Measurements from ENCODE around the gene CYTH4.
"Not testable (repeated sequence)": the region's sequence is repeated elsewhere in the genome, so short reads cannot be mapped to it uniquely, and the experiment has no call there.

Gene CYTH4

DNA sequence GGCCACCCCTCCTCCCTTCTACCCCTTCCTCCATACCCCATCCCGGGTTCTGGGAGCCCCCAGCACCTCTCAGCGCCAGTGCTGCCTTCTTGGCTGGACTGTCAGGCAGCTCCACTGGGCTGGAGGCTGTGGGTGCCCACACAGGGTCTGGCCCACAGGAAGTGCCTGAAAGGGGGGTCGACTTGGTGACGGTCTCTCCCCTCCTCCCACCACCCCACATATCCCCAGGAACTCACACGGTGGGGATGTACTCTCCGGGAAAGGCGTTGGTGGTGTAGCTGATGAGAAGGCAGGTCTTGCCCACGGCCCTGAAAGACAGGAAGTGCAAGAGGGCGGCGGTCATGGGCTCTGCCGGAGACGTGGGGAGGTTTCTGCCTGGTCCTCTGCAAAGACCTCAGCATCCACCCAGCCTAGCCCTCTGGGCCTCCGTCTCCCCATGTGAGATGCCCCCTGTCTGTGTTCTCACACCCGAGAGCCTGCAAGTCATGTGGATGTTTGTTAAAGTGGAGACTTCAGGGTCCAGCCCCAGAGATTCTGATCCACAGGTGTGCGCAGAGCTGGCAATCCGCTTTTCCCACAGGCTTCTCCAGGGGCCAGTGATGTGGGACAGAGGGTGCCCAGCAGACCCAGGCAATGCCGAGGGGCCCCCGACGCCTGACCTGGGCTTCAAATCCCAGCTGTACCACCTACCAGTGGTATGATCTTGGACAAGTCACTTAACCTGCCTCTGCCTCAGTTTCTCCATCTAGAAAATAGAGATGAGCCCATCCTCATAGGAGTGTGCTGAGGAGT lies 40.8 kb upstream of the CYTH4 start:
- no peak overlapping the region for H3K27ac ChIP-seq (ENCODE audit: low read length)
- no peak overlapping the region for H3K4me3 ChIP-seq (ENCODE audit: low read length in 2 of 2)
- H3K9me3 ChIP-seq (ENCODE audit: control insufficient read depth in 2 of 2, low read length in 2 of 2) = no peaks in the 10 kb centered on the region
- peaks cover 19 to 23% of the 10 kb centered on the region in 2 donors for H3K27me3 ChIP-seq (ENCODE audit: control insufficient read depth in 1 of 2, insufficient read depth in 2 of 2, low read length in 2 of 2)
- no peaks in the 10 kb centered on the region for H3K36me3 ChIP-seq (ENCODE audit: control insufficient read depth in 2 of 2, insufficient read depth in 2 of 2, low read length in 2 of 2)
- H3K9ac ChIP-seq (ENCODE audit: low read length in 2 of 2) = no peak overlapping the region
- peaks cover 2% of the 10 kb centered on the region for H3K4me1 ChIP-seq (ENCODE audit: control insufficient read depth, insufficient read depth, low read length)

DNA sequence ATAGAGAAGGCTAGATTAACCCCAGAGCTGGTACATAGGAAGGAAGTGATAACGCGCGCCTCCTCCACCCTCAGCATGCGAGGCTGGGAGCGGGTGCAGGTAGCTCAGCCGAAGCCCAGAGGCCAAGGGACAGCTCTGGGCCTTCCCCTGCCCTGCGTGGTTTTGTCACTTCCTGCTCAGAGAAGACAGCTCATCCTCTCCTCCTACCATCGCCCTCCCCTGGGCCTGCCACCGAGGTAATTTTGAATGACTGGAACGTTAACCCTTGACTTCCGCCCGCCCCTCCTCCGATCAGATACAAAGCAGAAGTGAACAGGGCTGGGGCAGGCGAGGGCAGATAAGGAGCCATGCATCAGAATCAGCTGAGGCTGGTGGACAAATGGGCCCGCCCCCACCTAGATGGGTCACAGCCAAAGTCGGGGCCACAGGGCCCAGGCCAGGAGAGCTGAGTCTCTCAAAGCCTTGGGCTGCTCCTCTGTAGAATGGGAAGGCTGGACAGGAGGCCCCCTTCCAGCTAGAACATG lies 39.9 kb upstream of the CYTH4 start:
- Histone ChIP-seq H3K27me3 (ENCODE audit: control insufficient read depth in 1 of 2, insufficient read depth in 2 of 2, low read length in 2 of 2) (peaks cover 19 to 23% of the 10 kb centered on the region in 2 donors), H3K27ac (ENCODE audit: low read length) (no peak overlapping the region), H3K36me3 (ENCODE audit: control insufficient read depth in 2 of 2, insufficient read depth in 2 of 2, low read length in 2 of 2) (no peaks in the 10 kb centered on the region), H3K4me1 (ENCODE audit: control insufficient read depth, insufficient read depth, low read length) (peaks cover 2% of the 10 kb centered on the region), H3K9ac (ENCODE audit: low read length in 2 of 2) (no peak overlapping the region), H3K4me3 (ENCODE audit: low read length in 2 of 2) (no peak overlapping the region), H3K9me3 (ENCODE audit: control insufficient read depth in 2 of 2, low read length in 2 of 2) (no peaks in the 10 kb centered on the region)

DNA sequence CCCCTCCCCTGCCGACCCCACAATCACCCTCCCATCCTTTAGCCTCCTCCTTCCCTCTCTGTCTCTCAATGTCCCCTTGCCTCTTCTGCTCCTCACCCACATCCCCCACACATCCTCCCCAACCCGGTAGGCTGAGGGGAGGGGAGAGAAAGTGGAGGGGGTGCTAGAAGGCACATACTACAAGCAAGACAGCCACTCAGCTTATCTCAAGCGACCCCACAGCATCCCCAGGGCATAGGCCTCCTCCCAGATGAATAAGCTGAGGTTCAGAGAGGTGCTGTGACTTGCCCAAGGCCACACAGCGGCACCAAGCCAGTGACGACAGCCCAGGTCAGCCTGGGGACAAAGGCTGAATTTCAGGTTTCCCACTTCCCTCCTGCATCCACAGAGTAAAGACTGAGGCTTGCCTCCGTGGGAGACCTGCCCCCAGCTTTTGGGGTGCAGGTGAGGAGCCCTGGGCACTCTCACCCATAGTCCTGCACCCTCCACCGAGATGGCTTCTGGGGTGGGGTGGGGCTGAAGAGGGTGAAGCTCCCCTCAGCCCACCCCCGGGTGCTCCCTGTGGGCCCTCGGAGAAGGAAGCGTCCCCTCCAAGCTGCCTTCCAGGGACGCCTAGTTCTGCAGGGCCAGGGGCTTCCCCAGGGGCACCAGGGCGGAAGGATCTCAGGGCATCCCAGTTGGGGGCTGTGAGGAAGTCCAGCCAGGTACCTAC lies 38.8 kb upstream of the CYTH4 start:
- no peaks in the 10 kb centered on the region for H3K9me3 ChIP-seq (ENCODE audit: control insufficient read depth in 2 of 2, low read length in 2 of 2)
- no peak overlapping the region for H3K27ac ChIP-seq (ENCODE audit: low read length)
- H3K4me1 ChIP-seq (ENCODE audit: control insufficient read depth, insufficient read depth, low read length) = peaks cover 2% of the 10 kb centered on the region
- H3K36me3 ChIP-seq (ENCODE audit: control insufficient read depth in 2 of 2, insufficient read depth in 2 of 2, low read length in 2 of 2) = no peaks in the 10 kb centered on the region
- H3K27me3 ChIP-seq (ENCODE audit: control insufficient read depth in 1 of 2, insufficient read depth in 2 of 2, low read length in 2 of 2) = peaks cover 19 to 23% of the 10 kb centered on the region in 2 donors
- no peak overlapping the region for H3K9ac ChIP-seq (ENCODE audit: low read length in 2 of 2)
- H3K4me3 ChIP-seq (ENCODE audit: low read length in 2 of 2) = peak overlapping the region in 1 of 2 donors; percentile 52

DNA sequence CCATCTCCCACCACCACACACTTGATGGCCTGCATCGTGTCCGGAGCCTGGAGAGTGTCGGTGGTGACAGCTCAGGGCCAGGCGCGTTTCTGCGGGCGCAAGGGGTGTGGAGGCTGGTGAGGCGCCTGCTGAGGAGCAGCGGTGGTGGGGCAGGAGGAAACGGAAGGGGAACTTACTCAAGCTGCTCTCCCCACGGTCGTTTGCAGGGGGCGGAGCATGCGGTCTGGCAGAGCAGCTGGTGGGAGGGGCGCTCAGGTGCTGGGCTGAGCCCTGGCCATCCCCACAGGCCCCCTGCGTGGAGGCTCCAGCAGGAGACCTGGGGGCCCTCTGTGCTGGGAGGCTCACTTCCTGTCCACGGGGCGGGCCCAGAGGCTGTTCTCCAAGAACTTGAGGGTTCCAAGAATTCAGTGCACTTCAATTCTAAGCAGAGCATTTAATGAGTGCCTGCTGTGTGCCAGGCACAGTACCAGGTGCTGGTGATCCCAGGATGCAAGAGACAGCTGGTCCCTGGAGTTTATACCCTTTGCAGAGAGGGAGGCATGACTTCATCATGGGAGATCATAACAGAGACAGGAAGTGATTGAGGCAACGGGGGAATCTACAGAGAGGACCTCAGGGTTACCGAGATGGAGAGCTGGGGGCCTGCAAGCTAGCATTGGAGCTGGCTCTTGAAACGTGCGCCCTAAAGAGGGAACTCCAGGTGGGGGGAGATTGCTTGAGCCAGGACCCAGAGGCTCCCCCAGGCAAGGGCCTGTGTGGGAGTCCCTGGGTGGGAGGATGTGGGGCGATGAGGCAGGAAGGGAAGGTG lies 38.0 kb upstream of the CYTH4 start, which contains the start of gene RAC2:
RAC2 (minus strand) TSS at position 156 of the 808 bp plus-strand sequence; CDS start at position 35, 121 bp downstream.
- no peak within 1 kb of the TSS for H3K9ac ChIP-seq (ENCODE audit: low read length in 2 of 2)
- no peaks in the 10 kb centered on the region for H3K9me3 ChIP-seq (ENCODE audit: control insufficient read depth in 2 of 2, low read length in 2 of 2)
- H3K27me3 ChIP-seq (ENCODE audit: control insufficient read depth in 1 of 2, insufficient read depth in 2 of 2, low read length in 2 of 2) = peaks cover 18 to 23% of the 10 kb centered on the region in 2 donors
- H3K4me1 ChIP-seq (ENCODE audit: control insufficient read depth, insufficient read depth, low read length) = peaks cover 2% of the 10 kb centered on the region
- H3K36me3 ChIP-seq (ENCODE audit: control insufficient read depth in 2 of 2, insufficient read depth in 2 of 2, low read length in 2 of 2) = no peaks in the 10 kb centered on the region
- no peak within 1 kb of the TSS for H3K27ac ChIP-seq (ENCODE audit: low read length)
- H3K4me3 ChIP-seq (ENCODE audit: low read length in 2 of 2) = peak within 1 kb of the TSS in 1 of 2 donors; percentile 52

DNA sequence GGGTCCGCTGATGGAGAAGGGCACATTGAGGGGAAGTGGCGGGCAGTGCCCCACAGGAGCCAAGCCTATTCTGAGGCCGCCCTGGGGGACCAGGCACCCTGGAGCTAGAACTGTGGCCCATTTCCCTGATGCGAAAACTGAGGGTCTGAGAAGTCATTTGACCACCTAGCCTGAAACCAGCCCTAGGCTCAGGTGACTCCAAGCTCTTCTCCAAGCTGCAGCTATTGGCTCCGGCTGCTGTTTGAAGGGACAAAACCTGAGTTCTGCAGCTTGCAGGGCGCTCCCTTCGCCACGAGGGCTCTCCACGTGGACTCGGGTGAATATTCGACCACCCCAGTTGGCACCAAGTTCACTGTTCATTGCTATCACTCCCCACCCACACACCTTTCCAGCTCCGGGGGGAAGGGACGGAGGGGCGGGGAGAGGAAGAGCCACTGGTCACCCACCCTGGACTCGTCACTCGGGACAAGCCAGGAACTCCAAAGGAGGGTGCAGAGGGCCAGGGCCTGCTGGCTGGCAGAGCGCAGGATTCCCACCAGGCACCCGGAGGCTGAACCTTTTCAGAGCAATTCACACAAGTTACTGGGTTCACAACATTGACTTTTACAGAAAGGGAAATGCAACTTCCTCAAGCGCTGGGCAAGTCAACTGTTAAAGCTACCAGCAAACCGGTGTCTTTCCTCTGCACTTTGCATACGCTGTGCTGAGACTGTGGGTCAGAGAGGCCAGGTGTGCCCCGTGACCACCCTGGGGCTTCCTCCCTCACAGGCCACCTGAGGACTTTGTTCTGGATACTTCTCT lies 37.2 kb upstream of the CYTH4 start:
- Histone ChIP-seq H3K4me1 (ENCODE audit: control insufficient read depth, insufficient read depth, low read length) (peaks cover 2% of the 10 kb centered on the region), H3K4me3 (ENCODE audit: low read length in 2 of 2) (no peak overlapping the region), H3K9me3 (ENCODE audit: control insufficient read depth in 2 of 2, low read length in 2 of 2) (no peaks in the 10 kb centered on the region), H3K27ac (ENCODE audit: low read length) (no peak overlapping the region), H3K9ac (ENCODE audit: low read length in 2 of 2) (no peak overlapping the region), H3K36me3 (ENCODE audit: control insufficient read depth in 2 of 2, insufficient read depth in 2 of 2, low read length in 2 of 2) (no peaks in the 10 kb centered on the region), H3K27me3 (ENCODE audit: control insufficient read depth in 1 of 2, insufficient read depth in 2 of 2, low read length in 2 of 2) (peaks cover 17 to 23% of the 10 kb centered on the region in 2 donors)

DNA sequence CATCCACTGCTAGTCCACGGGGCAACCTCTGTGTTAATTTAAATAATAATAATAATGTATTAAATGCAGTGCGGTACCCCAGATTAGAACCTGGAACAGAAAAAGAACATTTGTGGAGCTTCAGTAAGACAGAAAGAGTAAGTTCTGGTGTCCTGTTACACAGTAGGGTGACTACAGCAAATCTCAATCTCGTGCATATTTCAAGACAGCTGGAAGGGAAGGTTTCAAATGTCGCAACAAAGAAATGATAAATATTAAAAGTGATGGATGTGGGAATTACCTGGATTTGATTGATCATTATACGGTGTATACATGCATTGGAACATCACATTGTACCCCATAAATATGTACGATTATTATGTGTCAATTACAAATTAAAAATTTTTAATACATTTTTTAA lies 36.6 kb upstream of the CYTH4 start:
- peaks cover 13 to 18% of the 10 kb centered on the region in 2 donors for H3K27me3 ChIP-seq (ENCODE audit: control insufficient read depth in 1 of 2, insufficient read depth in 2 of 2, low read length in 2 of 2)
- no peaks in the 10 kb centered on the region for H3K9me3 ChIP-seq (ENCODE audit: control insufficient read depth in 2 of 2, low read length in 2 of 2)
- H3K4me3 ChIP-seq (ENCODE audit: low read length in 2 of 2) = no peak overlapping the region
- peaks cover 2% of the 10 kb centered on the region for H3K4me1 ChIP-seq (ENCODE audit: control insufficient read depth, insufficient read depth, low read length)
- no peak overlapping the region for H3K9ac ChIP-seq (ENCODE audit: low read length in 2 of 2)
- no peaks in the 10 kb centered on the region for H3K36me3 ChIP-seq (ENCODE audit: control insufficient read depth in 2 of 2, insufficient read depth in 2 of 2, low read length in 2 of 2)
- H3K27ac ChIP-seq (ENCODE audit: low read length) = no peak overlapping the region

DNA sequence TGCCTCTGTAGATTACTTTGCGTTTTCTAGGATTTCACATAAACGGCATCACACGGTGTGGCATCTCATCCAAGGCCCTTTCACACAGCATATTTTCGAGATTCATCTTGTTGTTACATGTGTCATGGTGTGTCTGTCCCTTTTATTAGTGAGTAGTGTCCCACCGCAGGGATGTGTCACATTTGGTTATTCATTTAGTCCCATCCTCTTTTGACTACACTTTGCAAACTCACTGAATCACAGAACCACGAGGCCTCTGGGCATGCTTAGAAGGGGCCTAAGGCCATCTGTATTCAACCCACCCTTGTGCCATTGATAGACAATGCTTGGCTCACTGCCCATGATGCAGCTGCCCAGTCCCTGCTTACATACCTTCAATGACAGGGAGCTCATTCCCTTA lies 34.1 kb upstream of the CYTH4 start:
- H3K9ac ChIP-seq (ENCODE audit: low read length in 2 of 2) = no peak overlapping the region
- no peak overlapping the region for H3K4me3 ChIP-seq (ENCODE audit: low read length in 2 of 2)
- H3K27ac ChIP-seq (ENCODE audit: low read length) = no peak overlapping the region
- H3K27me3 ChIP-seq (ENCODE audit: control insufficient read depth in 1 of 2, insufficient read depth in 2 of 2, low read length in 2 of 2) = peaks cover 6 to 10% of the 10 kb centered on the region in 2 donors
- no peaks in the 10 kb centered on the region for H3K9me3 ChIP-seq (ENCODE audit: control insufficient read depth in 2 of 2, low read length in 2 of 2)
- no peaks in the 10 kb centered on the region for H3K4me1 ChIP-seq (ENCODE audit: control insufficient read depth, insufficient read depth, low read length)
- no peaks in the 10 kb centered on the region for H3K36me3 ChIP-seq (ENCODE audit: control insufficient read depth in 2 of 2, insufficient read depth in 2 of 2, low read length in 2 of 2)

DNA sequence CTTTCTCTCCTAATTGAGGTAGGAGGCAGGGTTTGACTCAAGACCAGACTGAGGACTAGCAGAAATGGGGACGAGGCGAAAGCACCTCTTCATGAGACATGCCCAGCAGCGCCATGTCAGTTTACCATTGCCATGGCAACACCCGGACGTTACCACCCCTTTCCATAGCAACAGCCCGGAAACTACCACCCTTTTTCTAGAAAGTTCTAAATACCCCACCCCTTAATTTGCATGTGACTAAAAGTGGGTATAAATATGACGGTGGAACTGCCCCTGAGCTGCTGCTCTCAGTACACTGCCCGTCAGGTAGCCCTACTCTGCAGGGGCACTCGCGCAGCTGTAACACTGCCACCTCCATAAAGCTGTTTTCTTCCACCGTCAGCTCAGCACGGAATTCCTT lies 32.3 kb upstream of the CYTH4 start:
- Histone ChIP-seq H3K9ac (ENCODE audit: low read length in 2 of 2) (no peak overlapping the region), H3K4me3 (ENCODE audit: low read length in 2 of 2) (no peak overlapping the region), H3K27me3 (ENCODE audit: control insufficient read depth in 1 of 2, insufficient read depth in 2 of 2, low read length in 2 of 2) (peaks cover 0 to 2% of the 10 kb centered on the region in 2 donors), H3K27ac (ENCODE audit: low read length) (no peak overlapping the region), H3K9me3 (ENCODE audit: control insufficient read depth in 2 of 2, low read length in 2 of 2) (no peaks in the 10 kb centered on the region), H3K36me3 (ENCODE audit: control insufficient read depth in 2 of 2, insufficient read depth in 2 of 2, low read length in 2 of 2) (no peaks in the 10 kb centered on the region), H3K4me1 (ENCODE audit: control insufficient read depth, insufficient read depth, low read length) (no peaks in the 10 kb centered on the region)

DNA sequence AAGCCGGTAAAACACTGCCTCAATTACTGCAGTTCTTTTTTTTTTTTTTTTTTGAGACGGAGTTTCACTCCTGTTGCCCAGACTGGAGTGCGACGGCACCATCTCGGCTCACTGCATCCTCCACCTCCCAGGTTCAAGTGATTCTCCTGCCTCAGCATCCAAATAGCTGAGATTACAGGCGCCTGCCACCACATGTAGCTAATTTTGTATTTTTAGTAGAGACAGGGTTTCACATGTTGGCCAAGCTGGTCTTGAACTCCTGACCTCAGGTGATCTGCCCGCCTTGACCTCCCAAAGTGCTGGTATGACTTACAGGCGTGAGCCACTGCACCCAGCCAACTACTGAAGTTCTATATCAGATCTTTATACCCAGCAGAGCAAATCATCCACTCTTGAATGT lies 30.5 kb upstream of the CYTH4 start:
- H3K9ac ChIP-seq (ENCODE audit: low read length in 2 of 2); H3K27me3 ChIP-seq (ENCODE audit: control insufficient read depth in 1 of 2, insufficient read depth in 2 of 2, low read length in 2 of 2); H3K9me3 ChIP-seq (ENCODE audit: control insufficient read depth in 2 of 2, low read length in 2 of 2); H3K36me3 ChIP-seq (ENCODE audit: control insufficient read depth in 2 of 2, insufficient read depth in 2 of 2, low read length in 2 of 2); H3K4me1 ChIP-seq (ENCODE audit: control insufficient read depth, insufficient read depth, low read length); H3K4me3 ChIP-seq (ENCODE audit: low read length in 2 of 2); H3K27ac ChIP-seq (ENCODE audit: low read length): not testable (repeated sequence)

Measured in stomach smooth muscle (tissue), 2 donors.